ENCODE data around the gene FBRS.
A peak's percentile ranks its signal among the peaks of the same experiment; 100 is the strongest.

Gene FBRS

DNA sequence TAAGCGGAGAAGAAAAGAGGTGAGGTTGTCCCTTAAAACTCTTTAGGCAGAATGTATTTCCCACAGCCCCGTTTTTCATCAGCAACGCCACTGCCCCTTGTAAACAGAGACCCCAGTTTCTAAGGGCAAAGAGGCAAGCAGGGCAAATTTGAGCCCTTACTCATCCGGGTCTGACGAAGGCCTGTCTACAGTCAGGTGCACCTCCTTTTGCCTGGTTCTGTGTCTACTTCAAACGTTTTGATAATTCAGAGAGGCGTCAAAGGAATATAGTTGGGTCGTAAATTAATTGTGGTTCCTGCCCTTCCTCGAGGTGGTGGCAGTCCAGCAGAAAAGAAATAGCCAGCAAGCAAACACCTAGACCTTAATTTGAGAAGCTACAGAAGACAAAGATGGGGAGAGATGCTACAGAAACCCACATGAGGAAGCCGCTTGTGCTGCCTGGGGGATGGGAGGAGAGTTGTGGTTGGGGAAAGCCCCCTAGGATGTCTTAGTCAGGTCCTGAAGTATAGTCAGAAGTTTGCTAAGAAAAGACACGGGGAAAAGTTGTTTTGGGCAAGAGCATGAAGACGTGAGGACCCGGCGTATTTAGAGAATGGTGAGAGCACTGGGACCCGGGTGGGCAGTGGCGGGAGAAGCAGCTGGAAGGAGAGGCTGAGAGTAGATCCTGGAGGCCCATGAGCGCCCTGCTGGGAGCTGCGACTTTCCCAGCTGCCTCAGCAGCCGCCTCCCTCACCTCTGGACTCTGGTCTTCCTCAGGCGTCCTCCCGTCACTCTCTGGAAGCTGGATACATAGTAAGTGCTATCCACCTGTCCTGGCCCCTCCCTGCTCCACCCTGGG lies 2.4 kb downstream of the FBRS start:
- H3K27me3 ChIP-seq (ENCODE audit: low read length) = no peaks in the 10 kb centered on the region
- TF ChIP-seq, protein P1, sequence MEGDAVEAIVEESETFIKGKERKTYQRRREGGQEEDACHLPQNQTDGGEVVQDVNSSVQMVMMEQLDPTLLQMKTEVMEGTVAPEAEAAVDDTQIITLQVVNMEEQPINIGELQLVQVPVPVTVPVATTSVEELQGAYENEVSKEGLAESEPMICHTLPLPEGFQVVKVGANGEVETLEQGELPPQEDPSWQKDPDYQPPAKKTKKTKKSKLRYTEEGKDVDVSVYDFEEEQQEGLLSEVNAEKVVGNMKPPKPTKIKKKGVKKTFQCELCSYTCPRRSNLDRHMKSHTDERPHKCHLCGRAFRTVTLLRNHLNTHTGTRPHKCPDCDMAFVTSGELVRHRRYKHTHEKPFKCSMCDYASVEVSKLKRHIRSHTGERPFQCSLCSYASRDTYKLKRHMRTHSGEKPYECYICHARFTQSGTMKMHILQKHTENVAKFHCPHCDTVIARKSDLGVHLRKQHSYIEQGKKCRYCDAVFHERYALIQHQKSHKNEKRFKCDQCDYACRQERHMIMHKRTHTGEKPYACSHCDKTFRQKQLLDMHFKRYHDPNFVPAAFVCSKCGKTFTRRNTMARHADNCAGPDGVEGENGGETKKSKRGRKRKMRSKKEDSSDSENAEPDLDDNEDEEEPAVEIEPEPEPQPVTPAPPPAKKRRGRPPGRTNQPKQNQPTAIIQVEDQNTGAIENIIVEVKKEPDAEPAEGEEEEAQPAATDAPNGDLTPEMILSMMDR (IDR thresholded peaks at IDR 0.05; ENCODE audit: insufficient read depth, low read length, poor library complexity, severe bottlenecking) = no peak
- TF ChIP-seq EZH2phosphoT487 (conservative IDR thresholded peaks at IDR 0.05; ENCODE audit: low read length) = no peak
- H4K20me1 ChIP-seq (ENCODE audit: low read depth, low read length) = no peaks in the 10 kb centered on the region
- peak overlapping the region; percentile 86 for H3K9ac ChIP-seq (ENCODE audit: low read length)
- H3K36me3 ChIP-seq (ENCODE audit: low read length) = peaks cover 6% of the 10 kb centered on the region; the same call in 1 of the 2 replicates
- peaks cover 39% of the 10 kb centered on the region for H3K79me2 ChIP-seq (ENCODE audit: insufficient read depth, low read length)
- H3F3A ChIP-seq (ENCODE audit: insufficient read depth) = peaks cover 24% of the 10 kb centered on the region
- H3K27ac ChIP-seq (ENCODE audit: low read depth, low read length) = peak overlapping the region; percentile 91
- peak overlapping the region; percentile 32 for H2AFZ ChIP-seq (ENCODE audit: low read depth, low read length, severe bottlenecking)
- no peaks in the 10 kb centered on the region for H3K9me3 ChIP-seq (ENCODE audit: insufficient read depth, low read length)
- peak overlapping the region; percentile 94 for H3K4me2 ChIP-seq (ENCODE audit: low read depth, low read length, poor library complexity, severe bottlenecking)
- H3K4me3 ChIP-seq (ENCODE audit: insufficient read depth, low read length, poor library complexity, severe bottlenecking) = peak overlapping the region; percentile 90
- no peaks in the 10 kb centered on the region for H3K9me2 ChIP-seq (replicated peaks; ENCODE audit: insufficient read depth, low read length)

DNA sequence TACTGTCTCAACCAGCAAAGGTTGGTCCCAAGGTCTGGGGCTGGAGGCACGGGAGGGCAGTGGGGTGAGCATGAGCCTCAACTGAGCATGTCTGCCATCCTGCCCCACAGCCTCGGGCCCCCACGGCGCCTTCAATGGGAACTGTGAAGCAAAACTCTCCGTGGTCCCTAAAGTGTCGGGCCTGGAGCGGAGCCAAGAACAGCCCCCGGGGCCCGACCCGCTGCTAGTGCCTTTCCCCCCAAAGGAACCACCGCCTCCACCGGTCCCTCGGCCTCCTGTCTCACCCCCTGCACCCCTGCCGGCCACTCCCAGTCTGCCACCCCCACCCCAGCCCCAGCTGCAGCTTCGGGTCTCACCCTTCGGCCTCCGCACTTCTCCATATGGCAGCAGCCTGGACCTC lies 4.2 kb downstream of the FBRS start:
- no peaks in the 10 kb centered on the region for H4K20me1 ChIP-seq (ENCODE audit: low read depth, low read length)

DNA sequence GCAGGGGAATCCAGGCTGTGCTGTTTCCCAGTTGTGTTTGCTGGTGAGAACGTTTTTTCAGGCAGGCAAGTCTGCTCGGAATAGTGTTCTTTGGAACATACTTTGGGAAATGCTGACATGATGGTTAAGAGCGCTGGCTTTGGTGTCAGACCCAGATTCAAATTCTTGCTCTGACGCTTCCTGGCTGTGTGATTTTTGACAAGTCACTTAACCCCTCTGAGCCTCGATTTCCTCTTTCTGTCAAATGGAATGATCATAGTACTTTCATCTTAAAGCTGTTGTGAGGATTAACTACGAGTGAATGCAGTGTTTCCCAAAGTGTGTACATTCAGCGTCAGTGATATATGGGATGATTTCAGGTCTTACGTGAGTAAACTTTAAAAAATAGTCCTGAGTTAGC lies 4.8 kb downstream of the FBRS start:
- H3K27me3 ChIP-seq (ENCODE audit: low read length) = no peaks in the 10 kb centered on the region
- H3K4me2 ChIP-seq (ENCODE audit: low read depth, low read length, poor library complexity, severe bottlenecking) = no peak overlapping the region
- H3K27ac ChIP-seq (ENCODE audit: low read depth, low read length) = no peak overlapping the region
- no peak overlapping the region for H2AFZ ChIP-seq (ENCODE audit: low read depth, low read length, severe bottlenecking)
- peaks cover 6% of the 10 kb centered on the region; the same call in 1 of the 2 replicates for H3K36me3 ChIP-seq (ENCODE audit: low read length)
- peaks cover 39% of the 10 kb centered on the region for H3K79me2 ChIP-seq (ENCODE audit: insufficient read depth, low read length)
- no peak overlapping the region for H3K4me3 ChIP-seq (ENCODE audit: insufficient read depth, low read length, poor library complexity, severe bottlenecking)
- H3K9me2 ChIP-seq (replicated peaks; ENCODE audit: insufficient read depth, low read length) = no peaks in the 10 kb centered on the region
- TF ChIP-seq EZH2phosphoT487 (conservative IDR thresholded peaks at IDR 0.05; ENCODE audit: low read length) = no peak
- TF ChIP-seq, protein P1 (IDR thresholded peaks at IDR 0.05; ENCODE audit: insufficient read depth, low read length, poor library complexity, severe bottlenecking) = no peak
- H3F3A ChIP-seq (ENCODE audit: insufficient read depth) = peaks cover 17% of the 10 kb centered on the region
- no peak overlapping the region for H3K9ac ChIP-seq (ENCODE audit: low read length)
- H4K20me1 ChIP-seq (ENCODE audit: low read depth, low read length) = no peaks in the 10 kb centered on the region
- no peaks in the 10 kb centered on the region for H3K9me3 ChIP-seq (ENCODE audit: insufficient read depth, low read length)

More for the DNA sequence above, 4.2 kb downstream of the FBRS start:
- peaks cover 17% of the 10 kb centered on the region for H3F3A ChIP-seq (ENCODE audit: insufficient read depth)
- H3K9me2 ChIP-seq (replicated peaks; ENCODE audit: insufficient read depth, low read length) = no peaks in the 10 kb centered on the region
- no peaks in the 10 kb centered on the region for H3K27me3 ChIP-seq (ENCODE audit: low read length)
- H2AFZ ChIP-seq (ENCODE audit: low read depth, low read length, severe bottlenecking) = no peak overlapping the region
- peaks cover 6% of the 10 kb centered on the region; the same call in 1 of the 2 replicates for H3K36me3 ChIP-seq (ENCODE audit: low read length)
- no peak overlapping the region for H3K27ac ChIP-seq (ENCODE audit: low read depth, low read length)
- no peak overlapping the region for H3K9ac ChIP-seq (ENCODE audit: low read length)
- peaks cover 39% of the 10 kb centered on the region for H3K79me2 ChIP-seq (ENCODE audit: insufficient read depth, low read length)
- no peak overlapping the region for H3K4me2 ChIP-seq (ENCODE audit: low read depth, low read length, poor library complexity, severe bottlenecking)
- no peak for TF ChIP-seq EZH2phosphoT487 (conservative IDR thresholded peaks at IDR 0.05; ENCODE audit: low read length)
- TF ChIP-seq, protein P1 (IDR thresholded peaks at IDR 0.05; ENCODE audit: insufficient read depth, low read length, poor library complexity, severe bottlenecking) = no peak
- no peaks in the 10 kb centered on the region for H3K9me3 ChIP-seq (ENCODE audit: insufficient read depth, low read length)
- no peak overlapping the region for H3K4me3 ChIP-seq (ENCODE audit: insufficient read depth, low read length, poor library complexity, severe bottlenecking)
